ENCODE measurements around the gene PRKRIP1.

The PRKRIP1 gene

DNA sequence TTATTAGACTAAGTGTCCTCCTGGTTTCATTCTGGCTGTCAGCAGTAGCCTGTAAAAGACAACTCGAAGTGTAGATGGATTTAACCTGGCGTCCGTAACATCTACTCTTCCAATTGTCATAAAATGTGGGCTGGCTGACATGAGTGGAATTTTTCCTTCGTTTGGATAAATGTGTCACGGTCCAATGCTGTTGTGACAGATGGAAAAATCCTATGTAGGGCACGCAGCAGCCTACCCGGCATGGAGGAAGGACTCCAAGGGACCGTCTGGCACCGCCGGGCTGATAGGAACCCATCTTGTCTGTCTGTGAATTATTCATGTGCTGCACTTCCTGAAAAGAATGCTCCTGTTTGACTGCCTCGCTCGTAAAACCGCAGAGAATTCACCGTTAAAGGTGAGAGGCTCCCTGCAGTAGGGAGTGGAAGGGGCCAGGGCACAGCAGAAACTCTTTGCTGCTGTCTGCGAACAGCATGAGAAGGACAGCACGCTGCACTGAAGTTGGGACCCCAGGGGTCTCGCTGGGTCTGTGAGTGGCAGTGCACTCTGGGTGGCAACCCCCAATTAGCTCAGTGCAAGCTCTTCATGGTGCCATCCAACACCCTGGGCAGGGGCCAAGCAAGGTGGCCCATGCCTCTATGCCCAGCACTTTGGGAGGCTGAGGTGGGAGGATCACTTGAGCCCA lies 35.6 kb downstream of the PRKRIP1 start (continued):
- TF ChIP-seq IKZF3 (tag by site-specific recombination; IDR thresholded peaks at IDR 0.05) (0 out of 2 replicates have a peak, but pooled peaks have one; percentile 20), FEZF1 (tag by site-specific recombination; IDR thresholded peaks at IDR 0.05) (no peak), ZNF121 (tag by site-specific recombination; IDR thresholded peaks at IDR 0.05) (no peak), ZNF354C (tag by site-specific recombination; IDR thresholded peaks at IDR 0.05; ENCODE audit: borderline replicate concordance, low read depth) (no peak), ZNF155 (tag by site-specific recombination; IDR thresholded peaks at IDR 0.05) (no peak), ZNF792 (tag by site-specific recombination; IDR thresholded peaks at IDR 0.05) (no peak), TCF7L2 (IDR thresholded peaks at IDR 0.05; ENCODE audit: borderline replicate concordance, low read depth, low read length) (no peak), ZFP37 (tag by site-specific recombination; IDR thresholded peaks at IDR 0.05) (no peak), YY2 (tag by site-specific recombination; IDR thresholded peaks at IDR 0.05) (no peak), ZNF214 (tag by site-specific recombination; IDR thresholded peaks at IDR 0.05; ENCODE audit: borderline replicate concordance) (no peak), ZNF558 (tag by site-specific recombination; IDR thresholded peaks at IDR 0.05) (no peak), ZXDB (tag by site-specific recombination; IDR thresholded peaks at IDR 0.05) (peak; percentile 13; the same call in 1 of the 2 replicates), ZNF549 (tag by site-specific recombination; IDR thresholded peaks at IDR 0.05) (no peak), ZBTB44 (tag by site-specific recombination; IDR thresholded peaks at IDR 0.05) (peak; percentile 89), ZNF404 (tag by site-specific recombination; IDR thresholded peaks at IDR 0.05) (no peak), ZNF146 (tag by site-specific recombination; IDR thresholded peaks at IDR 0.05) (no peak), YY1 (tag by site-specific recombination; IDR thresholded peaks at IDR 0.05) (no peak), ZNF2 (tag by site-specific recombination; IDR thresholded peaks at IDR 0.05) (no peak; the same call in 1 of the 2 replicates), KLF10 (tag by site-specific recombination; IDR thresholded peaks at IDR 0.05) (0 out of 2 replicates have a peak, but pooled peaks have one; percentile 30), ZNF48 (tag by site-specific recombination; IDR thresholded peaks at IDR 0.05) (no peak), ZNF341 (tag by site-specific recombination; IDR thresholded peaks at IDR 0.05; ENCODE audit: low read depth) (no peak)

GRCh38 chr7:102432442-102433218 lies 36.5 kb downstream of the PRKRIP1 start:
- H3K27ac ChIP-seq (ENCODE audit: extremely low read depth, low read depth, low read length), result no peak overlapping the region
- ChIA-PET POLR2A (interaction anchor here (0.6 kb wide), 1 partner anchor 33 kb away, joined by 4 read pairs; no protein-coding TSS in a partner anchor), CTCF (no interaction called here)
- H3K4me3 ChIP-seq (ENCODE audit: low read depth, low read length), result peak overlapping the region; percentile 83
- peaks cover 6 to 9% of the 10 kb centered on the region in 2 experiments; a peak in 2 of 3 replicates for H3K36me3 ChIP-seq (ENCODE audit: control insufficient read depth in 2 of 2, insufficient read depth in 1 of 2, low read length in 2 of 2)
- H3K9me3 ChIP-seq (ENCODE audit: control insufficient read depth, insufficient read depth, low read depth, low read length), result no peaks in the 10 kb centered on the region
- H3K4me1 ChIP-seq (ENCODE audit: control insufficient read depth, insufficient read depth, low read length), result peaks cover 15% of the 10 kb centered on the region
- TF ChIP-seq ZIC2 (tag by site-specific recombination; IDR thresholded peaks at IDR 0.05) (peak; percentile 77), ZNF660 (tag by site-specific recombination; IDR thresholded peaks at IDR 0.05) (no peak), ZBTB8A (tag by site-specific recombination; IDR thresholded peaks at IDR 0.05) (no peak), KLF1 (tag by site-specific recombination; IDR thresholded peaks at IDR 0.05) (peak; percentile 48), SP2 (tag by site-specific recombination; IDR thresholded peaks at IDR 0.05) (peak; percentile 47), ZNF2 (tag by site-specific recombination; IDR thresholded peaks at IDR 0.05) (no peak), KLF8 (tag by site-specific recombination; IDR thresholded peaks at IDR 0.05) (peak; percentile 71; the same call in 1 of the 2 replicates), GLIS2 (tag by site-specific recombination; IDR thresholded peaks at IDR 0.05) (no peak), ZNF121 (tag by site-specific recombination; IDR thresholded peaks at IDR 0.05) (peak; percentile 73; the same call in 1 of the 2 replicates), ZNF768 (tag by site-specific recombination; IDR thresholded peaks at IDR 0.05) (no peak), ZNF274 (IDR thresholded peaks at IDR 0.05; ENCODE audit: low read length) (no peak), ZNF274 (tag by site-specific recombination; IDR thresholded peaks at IDR 0.05; ENCODE audit: borderline replicate concordance) (no peak), ZNF202 (tag by site-specific recombination; IDR thresholded peaks at IDR 0.05; ENCODE audit: borderline replicate concordance) (no peak), SP3 (tag by site-specific recombination; IDR thresholded peaks at IDR 0.05) (peak; percentile 30; the same call in 1 of the 2 replicates)
- TF ChIP-seq, protein P1, sequence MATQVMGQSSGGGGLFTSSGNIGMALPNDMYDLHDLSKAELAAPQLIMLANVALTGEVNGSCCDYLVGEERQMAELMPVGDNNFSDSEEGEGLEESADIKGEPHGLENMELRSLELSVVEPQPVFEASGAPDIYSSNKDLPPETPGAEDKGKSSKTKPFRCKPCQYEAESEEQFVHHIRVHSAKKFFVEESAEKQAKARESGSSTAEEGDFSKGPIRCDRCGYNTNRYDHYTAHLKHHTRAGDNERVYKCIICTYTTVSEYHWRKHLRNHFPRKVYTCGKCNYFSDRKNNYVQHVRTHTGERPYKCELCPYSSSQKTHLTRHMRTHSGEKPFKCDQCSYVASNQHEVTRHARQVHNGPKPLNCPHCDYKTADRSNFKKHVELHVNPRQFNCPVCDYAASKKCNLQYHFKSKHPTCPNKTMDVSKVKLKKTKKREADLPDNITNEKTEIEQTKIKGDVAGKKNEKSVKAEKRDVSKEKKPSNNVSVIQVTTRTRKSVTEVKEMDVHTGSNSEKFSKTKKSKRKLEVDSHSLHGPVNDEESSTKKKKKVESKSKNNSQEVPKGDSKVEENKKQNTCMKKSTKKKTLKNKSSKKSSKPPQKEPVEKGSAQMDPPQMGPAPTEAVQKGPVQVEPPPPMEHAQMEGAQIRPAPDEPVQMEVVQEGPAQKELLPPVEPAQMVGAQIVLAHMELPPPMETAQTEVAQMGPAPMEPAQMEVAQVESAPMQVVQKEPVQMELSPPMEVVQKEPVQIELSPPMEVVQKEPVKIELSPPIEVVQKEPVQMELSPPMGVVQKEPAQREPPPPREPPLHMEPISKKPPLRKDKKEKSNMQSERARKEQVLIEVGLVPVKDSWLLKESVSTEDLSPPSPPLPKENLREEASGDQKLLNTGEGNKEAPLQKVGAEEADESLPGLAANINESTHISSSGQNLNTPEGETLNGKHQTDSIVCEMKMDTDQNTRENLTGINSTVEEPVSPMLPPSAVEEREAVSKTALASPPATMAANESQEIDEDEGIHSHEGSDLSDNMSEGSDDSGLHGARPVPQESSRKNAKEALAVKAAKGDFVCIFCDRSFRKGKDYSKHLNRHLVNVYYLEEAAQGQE (tag by site-specific recombination; IDR thresholded peaks at IDR 0.05), result no peak
